Lung (tissue), 12 donors: ENCODE measurements around the gene CAMKMT. TPM values are rescaled to one million over a fixed set of nuclear protein-coding genes. Genes with fewer than 3 reads are reported as not detected.

ENCODE experiments used
- ATAC-seq: fragments of 200-7000 bp; cut with Tn5 transposase; one replicate; pipeline ENCODE4 v1.9.1; 2020; ENCODE audit warnings: moderate number of reproducible peaks; ENCODE audit not compliant: insufficient read depth, low FRiP score
- DNase-seq, 3 donors: peaks; one replicate each; pipeline ENCODE4 v3.0.0-alpha.2; 2013 to 2017
- H3K27ac ChIP-seq, 2 donors: one replicate each; pipeline ENCODE4 v1.5.1; 2013; ENCODE audit warnings: mild to moderate bottlenecking in 2 of 2, moderate library complexity in 2 of 2, control low read depth in 1 of 2, inconsistent platforms in 1 of 2, low read depth in 1 of 2, low read length in 1 of 2
- H3K27me3 ChIP-seq, 3 donors: one replicate each; pipeline ENCODE4 v1.5.1; 2013; ENCODE audit warnings: low read length in 2 of 3; ENCODE audit not compliant: control insufficient read depth in 3 of 3, insufficient read depth in 3 of 3
- H3K36me3 ChIP-seq, 4 donors: one replicate each; pipeline ENCODE4 v1.5.1; 2013; ENCODE audit warnings: low read length in 4 of 4, mild to moderate bottlenecking in 1 of 4, moderate library complexity in 1 of 4; ENCODE audit not compliant: control insufficient read depth in 4 of 4, insufficient read depth in 4 of 4
- H3K4me1 ChIP-seq, 5 donors: one replicate each; pipeline ENCODE4 v1.5.1; 2013; ENCODE audit warnings: low read length in 5 of 5, mild to moderate bottlenecking in 2 of 5, moderate library complexity in 1 of 5; ENCODE audit not compliant: control insufficient read depth in 5 of 5, insufficient read depth in 5 of 5
- H3K4me3 ChIP-seq: one replicate; pipeline ENCODE4 v1.5.1; 2013; ENCODE audit warnings: mild to moderate bottlenecking, control low read depth, moderate library complexity
- H3K9ac ChIP-seq, 2 donors: one replicate each; pipeline ENCODE4 v1.5.1; 2013; ENCODE audit warnings: low read length in 2 of 2, control low read depth in 1 of 2; ENCODE audit not compliant: insufficient read depth in 1 of 2
- H3K9me3 ChIP-seq, 4 donors: one replicate each; pipeline ENCODE4 v1.5.1; 2013; ENCODE audit warnings: low read length in 3 of 4, mild to moderate bottlenecking in 1 of 4, moderate library complexity in 1 of 4; ENCODE audit not compliant: control insufficient read depth in 4 of 4, insufficient read depth in 3 of 4
- WGBS, 2 donors: extraction: QIAGEN DNeasy Blood & Tissue Kit; methylation state at CpG; one replicate each; pipeline ENCODE4 v1.1.7; 2013; 5-methylcytosine and 5-hydroxymethylcytosine counted together
- polyA plus RNA-seq, 2 donors: library from polyadenylated mRNA; stranded (reverse); fragments of 200-250 nt; gene quantifications; one replicate each; pipeline ENCODE4 v1.2.1, GENCODE V29; 2013
- total RNA-seq, 2 donors: library from RNA; depleted of rRNA in 1 of 2; stranded (reverse); fragments of >200 nt in 1 of 2; gene quantifications; one replicate each; pipeline ENCODE4 v1.2.1, GENCODE V29; 2014 to 2021
- TF ChIP-seq, protein P1 (sequence below): IDR thresholded peaks from 2 replicates; pipeline ENCODE4 v1.5.1; 2012; ENCODE audit warnings: mild to moderate bottlenecking; ENCODE audit errors: control extremely low read depth, extremely low read depth
- donor health status: control.
- donor health status: control.
- donor health status: Bipolar disorder and iron deficiency.
- donor health status: healthy.
- donor health status: DM: yes; HTN: yes; CAD: no.

CAMKMT gene
- total and polyA plus RNA-seq, 4 donors = 3.6 to 19.7 (median 8.4) TPM

DNA sequence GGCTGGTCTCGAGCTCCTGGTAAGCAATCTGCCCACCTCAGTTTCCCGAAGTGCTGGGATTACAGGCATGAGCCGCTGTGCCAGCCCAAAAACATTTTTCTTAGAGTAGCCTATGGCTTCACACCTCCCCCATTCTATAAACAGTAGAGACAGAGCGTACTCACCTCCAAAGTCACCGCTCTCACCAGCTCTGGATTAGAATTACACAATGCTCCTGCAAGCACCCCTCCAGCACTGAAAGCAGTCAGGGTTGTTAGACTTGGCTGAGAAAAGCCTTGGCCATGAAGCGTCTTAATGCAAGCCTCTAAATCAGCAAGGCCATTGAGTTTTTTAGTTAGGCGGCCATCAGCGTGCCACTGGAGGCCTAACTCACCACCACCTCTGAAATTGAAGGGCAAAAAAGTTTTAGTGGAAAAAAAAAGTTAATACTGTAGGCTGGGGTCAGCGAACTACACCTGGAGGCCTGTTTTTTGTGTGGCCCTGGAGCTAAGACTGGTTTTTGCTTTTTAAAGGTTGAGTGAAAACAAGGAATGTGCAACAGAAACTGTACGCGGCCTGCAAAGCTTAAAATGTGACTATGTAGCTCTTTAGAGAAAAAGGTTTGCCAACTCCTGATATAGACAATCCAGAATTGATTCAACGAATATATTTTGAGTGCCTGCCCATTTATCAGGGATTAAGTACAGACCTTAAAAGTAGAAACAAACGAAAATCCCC is 35.0 kb upstream of the CAMKMT start:
- peaks cover 0 to 2% (median 0%) of the 10 kb centered on the region in 3 donors for H3K27me3 ChIP-seq
- H3K4me1 ChIP-seq = peaks cover 0 to 12% (median 1%) of the 10 kb centered on the region in 5 donors
- DNase-seq (no peak), ATAC-seq (no peak)
- 89 to 90% methylated on average over 13 of the region's 13 CpGs for WGBS, 2 donors
- H3K36me3 ChIP-seq = peaks cover 23 to 46% (median 31%) of the 10 kb centered on the region in 4 donors
- no peak overlapping the region for H3K27ac ChIP-seq
- H3K9me3 ChIP-seq = no peaks in the 10 kb centered on the region
- no peak overlapping the region for H3K4me3 ChIP-seq
- no peak overlapping the region for H3K9ac ChIP-seq
- TF ChIP-seq, protein P1, sequence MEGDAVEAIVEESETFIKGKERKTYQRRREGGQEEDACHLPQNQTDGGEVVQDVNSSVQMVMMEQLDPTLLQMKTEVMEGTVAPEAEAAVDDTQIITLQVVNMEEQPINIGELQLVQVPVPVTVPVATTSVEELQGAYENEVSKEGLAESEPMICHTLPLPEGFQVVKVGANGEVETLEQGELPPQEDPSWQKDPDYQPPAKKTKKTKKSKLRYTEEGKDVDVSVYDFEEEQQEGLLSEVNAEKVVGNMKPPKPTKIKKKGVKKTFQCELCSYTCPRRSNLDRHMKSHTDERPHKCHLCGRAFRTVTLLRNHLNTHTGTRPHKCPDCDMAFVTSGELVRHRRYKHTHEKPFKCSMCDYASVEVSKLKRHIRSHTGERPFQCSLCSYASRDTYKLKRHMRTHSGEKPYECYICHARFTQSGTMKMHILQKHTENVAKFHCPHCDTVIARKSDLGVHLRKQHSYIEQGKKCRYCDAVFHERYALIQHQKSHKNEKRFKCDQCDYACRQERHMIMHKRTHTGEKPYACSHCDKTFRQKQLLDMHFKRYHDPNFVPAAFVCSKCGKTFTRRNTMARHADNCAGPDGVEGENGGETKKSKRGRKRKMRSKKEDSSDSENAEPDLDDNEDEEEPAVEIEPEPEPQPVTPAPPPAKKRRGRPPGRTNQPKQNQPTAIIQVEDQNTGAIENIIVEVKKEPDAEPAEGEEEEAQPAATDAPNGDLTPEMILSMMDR = no peak

DNA sequence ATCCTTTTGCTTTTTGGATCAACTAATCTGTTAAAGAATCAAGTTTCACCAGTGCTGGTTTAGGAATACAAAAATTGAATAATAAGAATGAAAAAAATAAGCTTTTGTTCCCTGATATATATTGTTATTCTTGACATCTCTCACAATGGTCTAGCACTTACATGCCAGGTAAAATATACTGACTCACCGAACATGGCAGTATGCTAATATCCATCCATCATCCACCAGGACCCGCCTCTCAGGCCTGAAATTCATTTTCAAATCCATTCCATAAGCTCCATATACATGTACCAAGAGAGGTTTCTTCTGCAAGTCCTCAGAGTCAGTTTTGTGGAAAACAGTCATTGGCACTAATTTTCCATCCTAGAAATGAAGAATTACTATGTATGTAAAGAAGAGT is 33.0 kb upstream of the CAMKMT start:
- TF ChIP-seq, protein P1 = no peak
- Histone ChIP-seq H3K9ac (no peak overlapping the region), H3K9me3 (no peaks in the 10 kb centered on the region), H3K27me3 (peaks cover 0 to 2% (median 0%) of the 10 kb centered on the region in 3 donors), H3K4me3 (no peak overlapping the region), H3K36me3 (peaks cover 21 to 34% (median 26%) of the 10 kb centered on the region in 4 donors), H3K27ac (no peak overlapping the region), H3K4me1 (peaks cover 0 to 14% (median 3%) of the 10 kb centered on the region in 5 donors)
- DNase-seq (no peak), ATAC-seq (no peak)
- WGBS, 2 donors = 87 to 100% methylated on average over 2 of the region's 2 CpGs

DNA sequence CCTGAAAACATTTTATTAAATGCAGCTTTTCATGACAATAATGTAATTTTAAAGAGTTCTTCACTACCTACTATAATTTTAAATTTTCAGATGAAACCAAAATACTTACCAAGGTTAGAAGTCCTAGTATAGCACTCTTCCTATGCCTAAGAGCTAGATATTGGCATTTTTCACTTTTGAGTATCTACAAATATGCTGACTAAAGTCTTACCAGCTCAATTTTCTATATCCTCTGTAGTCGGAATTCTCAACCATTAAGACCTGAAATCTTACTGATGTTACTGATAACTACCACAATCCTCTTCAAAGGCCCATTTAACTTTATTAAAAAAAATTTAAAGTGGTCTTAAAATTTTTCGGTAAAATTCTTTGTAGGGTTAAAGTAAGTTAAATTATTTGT is 32.4 kb upstream of the CAMKMT start:
- Histone ChIP-seq H3K27me3 (peaks cover 0 to 2% (median 0%) of the 10 kb centered on the region in 3 donors), H3K27ac (no peak overlapping the region), H3K4me1 (peaks cover 0 to 17% (median 3%) of the 10 kb centered on the region in 5 donors), H3K4me3 (no peak overlapping the region), H3K9ac (no peak overlapping the region), H3K36me3 (peaks cover 21 to 30% (median 24%) of the 10 kb centered on the region in 4 donors), H3K9me3 (no peaks in the 10 kb centered on the region)
- TF ChIP-seq, protein P1 = no peak
- ATAC-seq (no peak), DNase-seq (no peak)
- 96 to 97% methylated on average over 2 of the region's 2 CpGs for WGBS, 2 donors
